SK-N-SH treated with all-trans-retinoic acid at 6 μM for 48 hours (cell line): ENCODE data around the gene OR51F2.

Experiments used
- TOX ChIP-seq: fragments of 250-450 bp; sonication (Bioruptor Pico); IDR thresholded peaks from 2 replicates; pipeline ENCODE4 v1.8.0; 2021; ENCODE audit warnings: mild to moderate bottlenecking, moderate library complexity, borderline replicate concordance
- ZFP3 ChIP-seq: fragments of 250-450 bp; sonication (Bioruptor Pico); IDR thresholded peaks from 2 replicates; pipeline ENCODE4 v1.5.0; 2020; ENCODE audit warnings: mild to moderate bottlenecking, moderate library complexity
- ZNF70 ChIP-seq: fragments of 450-650 bp; formaldehyde crosslinking; IDR thresholded peaks from 2 replicates; pipeline ENCODE4 v1.5.0; 2020; ENCODE audit warnings: mild to moderate bottlenecking, moderate library complexity
- TF ChIP-seq, protein P1 (sequence below): fragments of 250-450 bp; sonication (Bioruptor Pico); IDR thresholded peaks from 2 replicates; pipeline ENCODE4 v1.5.1; 2020; ENCODE audit warnings: low read depth, mild to moderate bottlenecking, moderate library complexity

GRCh38 chr11:4809246-4809645 lies 11.9 kb upstream of the OR51F2 start:
- TF ChIP-seq ZFP3 (CRISPR knock-in tag) = no peak
- no peak for TF ChIP-seq ZNF70 (CRISPR knock-in tag)
- TF ChIP-seq, protein P1, sequence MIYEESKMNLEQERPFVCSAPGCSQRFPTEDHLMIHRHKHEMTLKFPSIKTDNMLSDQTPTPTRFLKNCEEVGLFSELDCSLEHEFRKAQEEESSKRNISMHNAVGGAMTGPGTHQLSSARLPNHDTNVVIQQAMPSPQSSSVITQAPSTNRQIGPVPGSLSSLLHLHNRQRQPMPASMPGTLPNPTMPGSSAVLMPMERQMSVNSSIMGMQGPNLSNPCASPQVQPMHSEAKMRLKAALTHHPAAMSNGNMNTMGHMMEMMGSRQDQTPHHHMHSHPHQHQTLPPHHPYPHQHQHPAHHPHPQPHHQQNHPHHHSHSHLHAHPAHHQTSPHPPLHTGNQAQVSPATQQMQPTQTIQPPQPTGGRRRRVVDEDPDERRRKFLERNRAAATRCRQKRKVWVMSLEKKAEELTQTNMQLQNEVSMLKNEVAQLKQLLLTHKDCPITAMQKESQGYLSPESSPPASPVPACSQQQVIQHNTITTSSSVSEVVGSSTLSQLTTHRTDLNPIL (CRISPR knock-in tag) = no peak
- no peak for TF ChIP-seq TOX (CRISPR knock-in tag)
